T-helper 22 cell (primary cell): Measurements from ENCODE around the gene INHBB.
"Not testable (repeated sequence)": the region's sequence is repeated elsewhere in the genome, so short reads cannot be mapped to it uniquely, and the experiment has no call there.

Experiments used
- DNase-seq: peaks from one replicate; pipeline ENCODE4 v3.0.0-alpha.2; 2020; ENCODE audit warnings: low read depth

INHBB gene

GRCh38 chr2:120316528-120317179, 29.3 kb upstream of the INHBB start:
- DNase-seq = no peak

- DNase-seq = no peak
Observed at GRCh38 chr2:120317180-120317533, 28.8 kb upstream of the INHBB start.

- DNase-seq = no peak
Observed at GRCh38 chr2:120317916-120318315, 28.0 kb upstream of the INHBB start.

GRCh38 chr2:120318626-120319025, 27.3 kb upstream of the INHBB start:
- no peak for DNase-seq

- DNase-seq = no peak
Observed at GRCh38 chr2:120319123-120319522, 26.8 kb upstream of the INHBB start.

- DNase-seq = no peak
Observed at GRCh38 chr2:120319686-120320317, 26.1 kb upstream of the INHBB start.

GRCh38 chr2:120320318-120320851, 25.6 kb upstream of the INHBB start:
- DNase-seq = no peak

GRCh38 chr2:120320887-120321556, 24.9 kb upstream of the INHBB start:
- DNase-seq = not testable (repeated sequence)

- no peak for DNase-seq
Observed at GRCh38 chr2:120321721-120322284, 24.1 kb upstream of the INHBB start.

- DNase-seq = no peak
Observed at GRCh38 chr2:120322329-120322728, 23.6 kb upstream of the INHBB start.

GRCh38 chr2:120323214-120323613, 22.7 kb upstream of the INHBB start:
- no peak for DNase-seq

- DNase-seq = no peak
Observed at GRCh38 chr2:120323807-120324399, 22.0 kb upstream of the INHBB start.

- DNase-seq = no peak
Observed at GRCh38 chr2:120324933-120325332, 21.0 kb upstream of the INHBB start.

GRCh38 chr2:120326066-120326465, 19.9 kb upstream of the INHBB start:
- no peak for DNase-seq

- no peak for DNase-seq
Observed at GRCh38 chr2:120330946-120331822, 14.8 kb upstream of the INHBB start.

GRCh38 chr2:120331903-120332302, 14.0 kb upstream of the INHBB start:
- no peak for DNase-seq

- no peak for DNase-seq
Observed at GRCh38 chr2:120332384-120332783, 13.6 kb upstream of the INHBB start.

GRCh38 chr2:120334068-120334467, 11.9 kb upstream of the INHBB start:
- no peak for DNase-seq

- DNase-seq = no peak
Observed at GRCh38 chr2:120336749-120337148, 9.2 kb upstream of the INHBB start.

- DNase-seq = no peak
Observed at GRCh38 chr2:120338015-120338414, 7.9 kb upstream of the INHBB start.

GRCh38 chr2:120341977-120342376, 4.0 kb upstream of the INHBB start:
- no peak for DNase-seq

- DNase-seq = no peak
Observed at GRCh38 chr2:120342446-120342845, 3.5 kb upstream of the INHBB start.
